ENCODE measurements around the gene SBK1. TPM values are rescaled to one million over a fixed set of nuclear protein-coding genes. Genes with fewer than 3 reads are reported as not detected.
A peak's percentile ranks its signal among the peaks of the same experiment; 100 is the strongest.

SBK1 gene
- total RNA-seq, 4 donors from 2014 or later = 1.8 to 6.4 (median 4.5) TPM

GRCh38 chr16:28265822-28266221, 26.5 kb upstream of the SBK1 start:
- Histone ChIP-seq H3K27ac (peak overlapping the region; percentile 38 to 98 (median 95)), H3K36me3 (no peaks in the 10 kb centered on the region), H3K9me3 (no peaks in the 10 kb centered on the region), H3K4me3 (no peak overlapping the region), H3K27me3 (no peaks in the 10 kb centered on the region), H3K4me1 (peaks cover 28 to 40% of the 10 kb centered on the region in 2 donors)
- intact Hi-C loops (cut with DNase I; ENCODE audit: low total_unique reads) = no loop called here
- in situ Hi-C loops (cut with MboI; ENCODE audit: low sequenced_read_pairs in 4 of 4) = no loop called here
- no peak for DNase-seq
- no peak for ATAC-seq
- TF ChIP-seq POLR2A (IDR thresholded peaks at IDR 0.05) (no peak), CTCF (IDR thresholded peaks at IDR 0.05 in 4 of 5, conservative IDR thresholded peaks at IDR 0.05 in 1 of 5) (no peak)

GRCh38 chr16:28267356-28267755, 25.0 kb upstream of the SBK1 start:
- H3K27me3 ChIP-seq = no peaks in the 10 kb centered on the region
- DNase-seq (no peak), ATAC-seq (no peak)
- H3K4me1 ChIP-seq = peaks cover 20 to 28% of the 10 kb centered on the region in 2 donors
- H3K4me3 ChIP-seq = no peak overlapping the region
- no peaks in the 10 kb centered on the region for H3K9me3 ChIP-seq
- intact Hi-C loops (cut with DNase I; ENCODE audit: low total_unique reads) (no loop called here), in situ Hi-C loops (cut with MboI; ENCODE audit: low sequenced_read_pairs in 4 of 4) (no loop called here)
- H3K36me3 ChIP-seq = no peaks in the 10 kb centered on the region
- TF ChIP-seq CTCF (IDR thresholded peaks at IDR 0.05 in 4 of 5, conservative IDR thresholded peaks at IDR 0.05 in 1 of 5) (no peak), POLR2A (IDR thresholded peaks at IDR 0.05) (no peak)
- H3K27ac ChIP-seq = peak overlapping the region; percentile 21 to 98 (median 34)

- in situ Hi-C loops (cut with MboI; ENCODE audit: low sequenced_read_pairs in 4 of 4) = no loop called here
- H3K27me3 ChIP-seq = no peaks in the 10 kb centered on the region
- no peak for DNase-seq
- no peaks in the 10 kb centered on the region for H3K9me3 ChIP-seq
- no peak for ATAC-seq
- H3K4me1 ChIP-seq = peaks cover 7 to 8% of the 10 kb centered on the region in 2 donors
- intact Hi-C loops (cut with DNase I; ENCODE audit: low total_unique reads) = no loop called here
- TF ChIP-seq CTCF (IDR thresholded peaks at IDR 0.05 in 4 of 5, conservative IDR thresholded peaks at IDR 0.05 in 1 of 5) (no peak), POLR2A (IDR thresholded peaks at IDR 0.05) (no peak)
- H3K36me3 ChIP-seq = no peaks in the 10 kb centered on the region
- no peak overlapping the region for H3K4me3 ChIP-seq
- peak overlapping the region in 2 of 4 donors; percentile 45 to 53 for H3K27ac ChIP-seq
Measured at GRCh38 chr16:28273511-28273910, 18.8 kb upstream of the SBK1 start.

- H3K27me3 ChIP-seq = no peaks in the 10 kb centered on the region
- TF ChIP-seq POLR2A (IDR thresholded peaks at IDR 0.05) = no peak
- no peak for TF ChIP-seq CTCF (IDR thresholded peaks at IDR 0.05 in 4 of 5, conservative IDR thresholded peaks at IDR 0.05 in 1 of 5)
- DNase-seq (no peak), ATAC-seq (no peak)
- H3K36me3 ChIP-seq = no peaks in the 10 kb centered on the region
- H3K4me3 ChIP-seq = no peak overlapping the region
- H3K4me1 ChIP-seq = peaks cover 0 to 9% of the 10 kb centered on the region in 2 donors
- peak overlapping the region in 2 of 4 donors; percentile 1 to 53 for H3K27ac ChIP-seq
- intact Hi-C loops (cut with DNase I; ENCODE audit: low total_unique reads) (no loop called here), in situ Hi-C loops (cut with MboI; ENCODE audit: low sequenced_read_pairs in 4 of 4) (loop anchor here in 1 of 4 donors (5.0 kb wide), 1 partner anchor 43 kb away; no protein-coding TSS in a partner anchor)
- H3K9me3 ChIP-seq = no peaks in the 10 kb centered on the region
Measured at GRCh38 chr16:28274676-28275075, 17.6 kb upstream of the SBK1 start.

- ATAC-seq (no peak), DNase-seq (no peak)
- peaks cover 0 to 9% of the 10 kb centered on the region in 2 donors for H3K4me1 ChIP-seq
- H3K4me3 ChIP-seq = no peak overlapping the region
- H3K27ac ChIP-seq = no peak overlapping the region
- in situ Hi-C loops (cut with MboI; ENCODE audit: low sequenced_read_pairs in 4 of 4) = loop anchor here in 1 of 4 donors (5.0 kb wide), 1 partner anchor 41 kb away; no protein-coding TSS in a partner anchor
- H3K36me3 ChIP-seq = no peaks in the 10 kb centered on the region
- TF ChIP-seq POLR2A (IDR thresholded peaks at IDR 0.05) (no peak), CTCF (IDR thresholded peaks at IDR 0.05 in 4 of 5, conservative IDR thresholded peaks at IDR 0.05 in 1 of 5) (no peak)
- H3K9me3 ChIP-seq = no peaks in the 10 kb centered on the region
- intact Hi-C loops (cut with DNase I; ENCODE audit: low total_unique reads) = no loop called here
- H3K27me3 ChIP-seq = no peaks in the 10 kb centered on the region
Measured at GRCh38 chr16:28276301-28276700, 16.0 kb upstream of the SBK1 start.
